HL-60 (cell line): Measurements from ENCODE around the gene WDR27.

ENCODE experiments used
- DNase-seq, 2 experiments: peaks; one replicate each; pipeline ENCODE4 v3.0.0-alpha.2; 2010 to 2020; ENCODE audit warnings: low read depth in 1 of 2, low spot score in 1 of 2
- H3K27ac ChIP-seq: fragments of 250-450 bp; sonication (Bioruptor Pico); replicated peaks from 2 replicates; pipeline ENCODE4 v1.5.1; 2020; ENCODE audit warnings: mild to moderate bottlenecking, moderate library complexity
- H3K27me3 ChIP-seq: fragments of 250-450 bp; sonication (Bioruptor Pico); 2 replicates; pipeline ENCODE4 v1.5.1; 2021; ENCODE audit warnings: mild to moderate bottlenecking, moderate library complexity; ENCODE audit not compliant: insufficient read depth, poor library complexity, severe bottlenecking
- H3K4me3 ChIP-seq: replicated peaks from 2 replicates; pipeline ENCODE4 v1.5.1; 2011; ENCODE audit warnings: mild to moderate bottlenecking, control low read depth, low read length; ENCODE audit not compliant: insufficient read depth
- CTCF ChIP-seq: IDR thresholded peaks from one replicate; pipeline ENCODE4 v1.5.1; 2011; ENCODE audit warnings: low read length, control low read depth, inconsistent platforms; ENCODE audit not compliant: insufficient read depth
- GABPA ChIP-seq: IDR thresholded peaks from 2 replicates; pipeline ENCODE4 v1.6.1; 2012; ENCODE audit warnings: low read depth
- POLR2AphosphoS5 ChIP-seq: IDR thresholded peaks from 2 replicates; pipeline ENCODE4 v1.6.1; 2012; ENCODE audit warnings: low read depth
- REST ChIP-seq: IDR thresholded peaks from 2 replicates; pipeline ENCODE4 v1.6.1; 2012; ENCODE audit warnings: low read depth; ENCODE audit not compliant: insufficient replicate concordance
- SPI1 ChIP-seq: IDR thresholded peaks from 2 replicates; pipeline ENCODE4 v1.6.1; 2012; ENCODE audit warnings: low read depth, mild to moderate bottlenecking, borderline replicate concordance

WDR27 gene

GRCh38 chr6:169632841-169633240, 69.0 kb downstream of the WDR27 start:
- Histone ChIP-seq H3K27ac (no peak overlapping the region), H3K4me3 (no peak overlapping the region), H3K27me3 (no peaks in the 10 kb centered on the region)
- DNase-seq, result no peak
- no peak for TF ChIP-seq POLR2AphosphoS5
- no peak for TF ChIP-seq CTCF
- no peak for TF ChIP-seq SPI1
- TF ChIP-seq GABPA, result no peak
- TF ChIP-seq REST, result no peak

DNA sequence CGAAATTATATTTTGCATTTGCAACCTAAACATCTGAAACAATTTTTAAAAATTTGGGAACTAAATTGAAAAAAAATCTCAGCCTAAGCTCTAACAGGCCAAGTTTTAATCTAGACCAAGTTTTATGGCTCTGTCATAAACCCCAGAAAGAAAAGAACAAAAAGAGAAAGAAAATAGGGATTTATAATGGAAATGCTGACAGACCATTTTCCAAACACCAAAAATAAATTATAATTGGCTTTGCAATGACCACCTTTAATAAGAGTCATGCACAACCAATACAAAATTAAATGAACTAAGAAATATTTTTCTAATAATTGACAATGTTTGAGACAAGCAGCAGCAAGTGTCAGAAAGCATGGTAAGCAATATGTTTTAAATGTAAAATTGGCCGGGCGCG, 72.6 kb downstream of the WDR27 start:
- no peak overlapping the region for H3K4me3 ChIP-seq
- H3K27ac ChIP-seq, result no peak overlapping the region
- no peak for DNase-seq
- TF ChIP-seq CTCF (no peak), REST (no peak), GABPA (no peak), SPI1 (no peak), POLR2AphosphoS5 (no peak)
- no peaks in the 10 kb centered on the region for H3K27me3 ChIP-seq

DNA sequence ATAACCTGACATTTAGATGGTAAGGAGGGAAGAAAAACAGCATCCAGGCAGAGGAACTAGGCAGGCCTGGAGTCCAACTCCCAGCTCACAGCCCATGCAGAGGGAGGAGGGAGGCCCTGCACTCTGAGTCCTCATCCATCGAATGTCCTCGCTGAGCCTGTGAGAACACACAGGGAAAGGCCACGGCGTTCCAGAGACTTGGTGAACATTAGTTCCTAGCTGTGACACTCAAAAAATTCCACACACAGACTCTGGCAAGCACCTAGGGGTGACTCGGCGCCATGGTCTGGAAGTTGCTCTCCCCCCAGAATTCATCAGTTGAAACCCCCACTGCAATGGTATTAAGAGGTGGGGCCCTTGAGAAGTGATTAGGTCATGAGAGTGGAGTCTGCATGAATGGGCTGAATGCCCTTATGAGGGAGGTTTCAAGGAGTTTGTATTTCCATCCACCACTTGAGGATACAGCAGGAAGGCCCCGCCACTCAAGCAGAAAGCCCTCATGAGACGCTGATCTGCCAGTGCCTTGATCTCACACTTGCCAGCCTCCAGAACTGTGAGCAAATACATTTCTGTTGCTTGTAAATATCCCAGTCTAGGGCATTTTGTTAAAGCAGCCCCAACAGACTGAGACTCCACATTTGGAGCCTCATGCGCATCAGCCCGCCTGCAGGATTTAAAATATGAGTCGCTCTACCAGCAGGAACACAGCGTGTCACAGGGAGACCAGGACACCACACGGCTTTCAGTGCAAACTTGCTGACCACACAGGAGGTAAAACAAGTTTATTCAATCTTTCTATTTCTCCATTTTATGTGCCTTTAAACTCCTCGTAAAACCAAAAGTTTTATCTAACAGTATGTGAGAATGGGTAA, 73.9 kb downstream of the WDR27 start:
- DNase-seq, result no peak
- no peak for TF ChIP-seq SPI1
- TF ChIP-seq POLR2AphosphoS5, result no peak
- no peak for TF ChIP-seq GABPA
- no peak for TF ChIP-seq CTCF
- no peak for TF ChIP-seq REST

More for the DNA sequence above, 73.9 kb downstream of the WDR27 start:
- no peaks in the 10 kb centered on the region for H3K27me3 ChIP-seq
- H3K27ac ChIP-seq, result no peak overlapping the region
- no peak overlapping the region for H3K4me3 ChIP-seq
